ENCODE results near the gene MARK3.

The MARK3 gene

DNA sequence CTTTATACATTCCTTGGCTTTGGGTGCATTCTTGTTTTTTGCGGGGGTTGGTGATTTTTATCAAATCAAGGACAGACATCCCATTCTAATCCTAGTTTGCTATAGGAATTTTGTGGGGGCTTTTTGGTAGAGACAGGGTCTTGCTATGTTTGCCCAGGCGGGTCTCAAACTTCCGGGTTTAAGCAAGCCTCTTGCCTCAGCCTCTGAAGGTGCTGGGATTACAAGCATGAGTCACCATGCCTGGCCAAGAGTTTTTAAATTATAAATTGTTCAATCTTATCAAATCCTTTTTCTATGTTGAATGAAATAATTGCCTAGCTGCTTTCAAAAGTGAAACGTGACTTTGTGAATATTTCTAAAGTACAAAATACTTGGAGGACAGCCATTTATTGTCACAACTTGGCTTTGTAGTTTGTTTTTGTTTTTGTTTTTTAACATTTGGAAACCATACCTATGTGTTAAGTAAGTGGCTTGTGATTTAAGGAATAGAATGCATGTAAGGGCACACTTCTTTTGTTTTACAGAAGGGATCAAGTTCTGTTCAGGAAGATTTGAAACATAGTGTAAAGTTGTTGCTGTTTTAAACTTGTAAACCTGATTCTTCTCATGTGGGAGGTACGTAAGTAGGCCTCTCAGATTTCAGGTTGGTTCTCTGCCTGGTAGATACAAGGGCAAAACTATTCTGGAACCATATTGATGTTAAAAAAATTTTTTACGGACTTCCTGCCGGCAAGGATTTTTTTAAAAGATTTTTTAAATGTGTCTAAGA lies 13.4 kb downstream of the MARK3 start:
- in situ Hi-C loops (cut with HindIII; ENCODE audit: low sequenced_read_pairs), result no loop called here
- TF ChIP-seq, protein P1, sequence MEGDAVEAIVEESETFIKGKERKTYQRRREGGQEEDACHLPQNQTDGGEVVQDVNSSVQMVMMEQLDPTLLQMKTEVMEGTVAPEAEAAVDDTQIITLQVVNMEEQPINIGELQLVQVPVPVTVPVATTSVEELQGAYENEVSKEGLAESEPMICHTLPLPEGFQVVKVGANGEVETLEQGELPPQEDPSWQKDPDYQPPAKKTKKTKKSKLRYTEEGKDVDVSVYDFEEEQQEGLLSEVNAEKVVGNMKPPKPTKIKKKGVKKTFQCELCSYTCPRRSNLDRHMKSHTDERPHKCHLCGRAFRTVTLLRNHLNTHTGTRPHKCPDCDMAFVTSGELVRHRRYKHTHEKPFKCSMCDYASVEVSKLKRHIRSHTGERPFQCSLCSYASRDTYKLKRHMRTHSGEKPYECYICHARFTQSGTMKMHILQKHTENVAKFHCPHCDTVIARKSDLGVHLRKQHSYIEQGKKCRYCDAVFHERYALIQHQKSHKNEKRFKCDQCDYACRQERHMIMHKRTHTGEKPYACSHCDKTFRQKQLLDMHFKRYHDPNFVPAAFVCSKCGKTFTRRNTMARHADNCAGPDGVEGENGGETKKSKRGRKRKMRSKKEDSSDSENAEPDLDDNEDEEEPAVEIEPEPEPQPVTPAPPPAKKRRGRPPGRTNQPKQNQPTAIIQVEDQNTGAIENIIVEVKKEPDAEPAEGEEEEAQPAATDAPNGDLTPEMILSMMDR (IDR thresholded peaks at IDR 0.05; ENCODE audit: low read depth, low read length, missing control alignments), result no peak
- no peak overlapping the region for H3K4me3 ChIP-seq (ENCODE audit: low read depth, low read length)
- no peak for DNase-seq (ENCODE audit: low read depth)

DNA sequence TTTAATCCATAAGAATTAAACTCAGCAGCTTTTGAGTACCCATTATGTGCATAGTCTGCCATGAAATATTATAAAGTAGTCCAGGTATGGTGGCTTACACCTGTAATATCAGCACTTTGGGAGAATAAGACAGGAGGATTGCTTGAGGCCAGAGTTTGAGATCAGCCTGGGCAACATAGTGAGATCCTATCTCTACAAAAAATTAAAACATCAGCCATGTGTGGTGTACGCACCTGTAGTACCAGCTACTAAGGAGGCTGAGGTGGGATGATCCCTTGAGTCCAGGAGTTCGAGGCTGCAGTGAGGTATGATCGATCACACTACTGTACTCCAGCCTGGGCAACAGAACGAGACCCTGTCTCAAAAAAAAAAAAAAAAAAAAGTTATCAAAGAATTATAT lies 15.3 kb downstream of the MARK3 start:
- in situ Hi-C loops (cut with HindIII; ENCODE audit: low sequenced_read_pairs), result no loop called here
- DNase-seq (ENCODE audit: low read depth), result no peak
- H3K4me3 ChIP-seq (ENCODE audit: low read depth, low read length), result no peak overlapping the region
- TF ChIP-seq, protein P1 (IDR thresholded peaks at IDR 0.05; ENCODE audit: low read depth, low read length, missing control alignments), result no peak

DNA sequence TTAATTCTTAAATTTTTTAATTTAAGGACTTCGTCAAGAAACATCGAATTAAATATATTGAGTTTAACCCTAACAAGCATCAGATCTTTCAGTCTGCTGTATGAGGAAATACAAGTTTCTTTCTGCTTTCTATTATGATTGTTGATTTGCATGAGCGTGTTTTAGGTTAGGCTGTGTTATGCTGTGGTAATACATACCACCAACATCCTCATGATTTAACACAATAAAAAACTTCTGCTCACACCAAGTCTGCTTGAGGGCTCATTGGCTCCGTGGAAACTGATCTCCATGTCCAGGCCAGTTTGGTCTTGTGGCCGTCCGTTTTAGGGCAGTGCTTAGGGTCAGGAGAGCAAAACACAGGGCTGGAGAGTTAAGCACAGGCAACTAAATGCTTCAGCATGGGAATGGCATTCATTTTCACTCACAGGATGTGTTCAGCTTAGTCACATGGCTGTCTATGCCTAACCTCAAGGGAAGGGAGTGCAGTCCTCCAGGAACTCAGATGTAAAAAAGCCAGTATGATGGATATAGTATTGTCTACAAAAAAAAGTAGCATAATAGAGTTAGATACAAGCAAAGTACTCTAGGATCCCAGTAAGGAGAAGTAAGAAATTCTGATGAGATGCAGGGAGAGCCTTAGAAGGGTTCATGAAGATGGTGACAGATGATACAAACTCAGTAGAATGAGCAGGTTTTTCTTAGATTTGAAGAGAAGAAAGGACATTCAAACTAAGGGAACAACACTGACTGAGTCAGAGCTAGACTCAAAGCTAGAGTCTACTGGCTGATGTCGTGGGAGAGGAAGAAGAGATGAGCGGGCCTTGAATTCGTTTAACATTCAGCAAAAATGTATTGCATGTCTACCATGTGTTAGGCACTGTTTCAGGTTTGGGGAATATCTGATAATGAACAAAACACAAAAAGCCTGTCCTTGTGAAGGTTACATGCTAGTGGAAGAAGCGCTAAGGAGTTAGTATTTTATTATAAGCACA lies 16.3 kb downstream of the MARK3 start:
- DNase-seq (ENCODE audit: low read depth), result no peak
- TF ChIP-seq, protein P1 (IDR thresholded peaks at IDR 0.05; ENCODE audit: low read depth, low read length, missing control alignments), result no peak
- in situ Hi-C loops (cut with HindIII; ENCODE audit: low sequenced_read_pairs), result no loop called here
- no peak overlapping the region for H3K4me3 ChIP-seq (ENCODE audit: low read depth, low read length)

DNA sequence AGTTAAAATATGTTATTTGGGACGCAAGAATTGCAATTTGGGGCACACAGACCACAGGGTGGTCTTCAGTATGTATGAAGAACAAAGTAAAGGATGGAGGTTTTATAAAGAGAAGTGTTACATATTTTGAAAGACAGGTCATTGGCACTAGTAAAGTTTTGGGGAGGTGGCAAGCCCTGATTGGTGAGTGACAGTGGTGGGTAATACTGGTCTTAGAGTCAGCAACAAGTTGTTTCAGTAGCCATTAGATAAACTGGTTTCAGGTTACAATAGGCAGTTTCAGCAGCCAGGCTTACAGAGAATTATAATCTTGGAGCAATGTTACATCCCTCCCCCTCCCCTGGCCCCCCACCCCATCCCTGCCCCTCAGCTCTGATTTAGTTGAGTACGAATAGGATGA lies 17.5 kb downstream of the MARK3 start:
- DNase-seq (ENCODE audit: low read depth), result no peak
- H3K4me3 ChIP-seq (ENCODE audit: low read depth, low read length), result no peak overlapping the region
- in situ Hi-C loops (cut with HindIII; ENCODE audit: low sequenced_read_pairs), result no loop called here
- TF ChIP-seq, protein P1 (IDR thresholded peaks at IDR 0.05; ENCODE audit: low read depth, low read length, missing control alignments), result no peak

DNA sequence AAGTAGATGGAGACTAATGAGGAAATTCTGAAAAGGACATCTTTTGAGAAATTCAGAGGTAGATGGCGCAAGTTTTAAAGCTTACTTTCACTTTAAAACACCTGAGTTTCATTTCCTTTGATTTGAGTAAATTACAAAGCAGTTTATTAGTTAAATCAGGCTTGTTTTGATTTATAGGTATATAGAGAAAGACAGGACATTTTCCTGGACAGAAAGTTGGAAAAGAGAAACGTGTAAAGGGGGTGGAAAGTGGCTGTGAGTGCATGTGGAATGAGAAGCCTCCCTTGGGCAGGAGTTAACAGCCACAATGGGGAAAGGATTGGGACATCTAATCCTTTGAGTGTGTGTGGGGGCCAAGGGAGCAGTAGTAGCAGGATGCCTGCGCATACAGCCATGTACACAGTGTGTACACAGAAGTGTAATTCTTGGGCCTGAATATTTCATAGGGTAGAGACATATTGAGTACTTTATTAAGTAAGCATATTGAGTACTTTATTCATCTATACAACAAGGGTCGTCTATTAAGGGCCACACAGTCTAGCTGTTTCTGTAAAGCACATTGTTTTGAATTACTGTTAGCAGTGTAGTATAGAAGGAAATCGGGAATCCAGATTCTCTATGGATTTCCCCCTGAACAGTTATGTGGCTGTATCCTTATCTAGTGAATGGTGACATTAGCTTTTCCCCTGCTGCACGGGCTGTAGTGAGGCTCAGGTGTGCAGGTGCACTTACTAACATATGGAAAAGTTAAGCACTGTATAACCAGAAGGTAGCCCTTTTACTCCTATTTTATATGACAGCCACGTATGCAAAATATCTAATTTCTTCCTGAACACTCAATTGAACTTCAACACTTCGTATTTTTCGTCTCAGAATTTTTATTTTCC lies 19.1 kb downstream of the MARK3 start:
- in situ Hi-C loops (cut with HindIII; ENCODE audit: low sequenced_read_pairs), result no loop called here
- TF ChIP-seq, protein P1 (IDR thresholded peaks at IDR 0.05; ENCODE audit: low read depth, low read length, missing control alignments), result no peak
- DNase-seq (ENCODE audit: low read depth), result no peak
- no peak overlapping the region for H3K4me3 ChIP-seq (ENCODE audit: low read depth, low read length)

DNA sequence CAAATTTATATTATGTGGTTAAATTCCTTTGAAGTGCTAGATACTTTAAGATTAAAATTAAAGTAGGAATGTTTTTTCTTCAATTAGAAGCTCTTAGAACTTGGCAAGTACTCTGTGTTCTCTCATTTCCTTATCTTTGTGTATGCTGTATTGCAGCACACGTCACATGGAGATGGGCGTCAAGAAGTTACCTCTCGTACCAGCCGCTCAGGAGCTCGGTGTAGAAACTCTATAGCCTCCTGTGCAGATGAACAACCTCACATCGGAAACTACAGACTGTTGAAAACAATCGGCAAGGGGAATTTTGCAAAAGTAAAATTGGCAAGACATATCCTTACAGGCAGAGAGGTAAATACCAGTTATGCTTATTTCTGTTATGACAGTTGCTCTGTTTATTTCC lies 19.7 kb downstream of the MARK3 start:
- no peak for DNase-seq (ENCODE audit: low read depth)
- TF ChIP-seq, protein P1 (IDR thresholded peaks at IDR 0.05; ENCODE audit: low read depth, low read length, missing control alignments), result no peak
- H3K4me3 ChIP-seq (ENCODE audit: low read depth, low read length), result no peak overlapping the region
- in situ Hi-C loops (cut with HindIII; ENCODE audit: low sequenced_read_pairs), result loop anchor here (5.0 kb wide), 1 partner anchor 42 kb away; no protein-coding TSS in a partner anchor

All from astrocyte of the cerebellum (primary cell).